HG03280 (cell line): ENCODE measurements around the gene CLEC4G.

Source experiments
- ATAC-seq: cut with Tn5 transposase; IDR thresholded peaks from one replicate; pipeline ENCODE4 v1.9.1; 2021; ENCODE audit warnings: mild to moderate bottlenecking, moderate library complexity; ENCODE audit not compliant: unreplicated experiment

The CLEC4G gene

GRCh38 chr19:7699003-7699402 lies 32.9 kb downstream of the CLEC4G start:
- no peak for ATAC-seq

- ATAC-seq: no peak
Measured at GRCh38 chr19:7698583-7698982, 33.3 kb downstream of the CLEC4G start.

GRCh38 chr19:7697721-7698287 lies 34.1 kb downstream of the CLEC4G start:
- ATAC-seq: no peak

GRCh38 chr19:7694499-7694898 lies 37.4 kb downstream of the CLEC4G start:
- no peak for ATAC-seq

GRCh38 chr19:7692417-7693088 lies 39.4 kb downstream of the CLEC4G start:
- ATAC-seq: no peak

- no peak for ATAC-seq
Measured at GRCh38 chr19:7691497-7691896, 40.4 kb downstream of the CLEC4G start.

GRCh38 chr19:7690779-7691258 lies 41.1 kb downstream of the CLEC4G start:
- no peak for ATAC-seq

GRCh38 chr19:7689165-7689564 lies 42.7 kb downstream of the CLEC4G start:
- no peak for ATAC-seq

GRCh38 chr19:7687177-7687576 lies 44.7 kb downstream of the CLEC4G start:
- ATAC-seq: no peak

- no peak for ATAC-seq
Measured at GRCh38 chr19:7685546-7686445, 46.1 kb downstream of the CLEC4G start.

- ATAC-seq: no peak
Measured at GRCh38 chr19:7682175-7682855, 49.6 kb downstream of the CLEC4G start.

- peak; percentile 14 for ATAC-seq
Measured at GRCh38 chr19:7681340-7682174, 50.4 kb downstream of the CLEC4G start.

- peak; percentile 64 for ATAC-seq
Measured at GRCh38 chr19:7680606-7681339, 51.1 kb downstream of the CLEC4G start, which contains the start of gene TRAPPC5. TRAPPC5 (plus strand) TSS chr19:7680833; CDS start chr19:7682254, 1,421 bp downstream.

GRCh38 chr19:7679771-7680605 lies 51.9 kb downstream of the CLEC4G start:
- ATAC-seq: no peak

GRCh38 chr19:7678971-7679751 lies 52.7 kb downstream of the CLEC4G start:
- ATAC-seq: no peak
